HEK293 (cell line): ENCODE measurements around the gene LRSAM1.

Source experiments
- CTCF ChIA-PET: fragments of 350-600 bp; formaldehyde crosslinking; extraction: SDS; loops from one replicate; lab custom pipeline; 2021; ENCODE audit warnings: antibody characterized with exemption; lab: Yijun Ruan, JAX
- POLR2A ChIA-PET: fragments of 300-600 bp; formaldehyde crosslinking; extraction: SDS; loops from one replicate; lab custom pipeline; 2020; ENCODE audit warnings: antibody characterized with exemption, inconsistent platforms; lab: Yijun Ruan, JAX
- H3K27ac ChIP-seq: fragments of 200-500 bp; sonication (Bioruptor generic); 2 replicates; pipeline ENCODE4 v1.5.1; 2014; ENCODE audit warnings: low read depth, low read length, control low read depth, inconsistent platforms; ENCODE audit errors: extremely low read depth
- H3K36me3 ChIP-seq, 2 experiments: fragments of 200-500 bp in 1 of 2; sonication (Bioruptor generic) in 1 of 2; 1 replicate in 1 of 2; 2 replicates in 1 of 2; pipeline ENCODE4 v1.5.1; 2014 to 2017; ENCODE audit warnings: inconsistent platforms in 2 of 2, low read length in 2 of 2; ENCODE audit not compliant: control insufficient read depth in 2 of 2, insufficient read depth in 1 of 2
- H3K4me1 ChIP-seq: fragments of 200-500 bp; sonication (Bioruptor generic); 2 replicates; pipeline ENCODE4 v1.5.1; 2014; ENCODE audit warnings: mild to moderate bottlenecking, low read length, inconsistent platforms; ENCODE audit not compliant: control insufficient read depth, insufficient read depth
- H3K4me3 ChIP-seq: 2 replicates; pipeline ENCODE4 v1.5.1; 2011; ENCODE audit warnings: low read depth, mild to moderate bottlenecking, control low read depth, low read length, moderate library complexity
- H3K9me3 ChIP-seq: fragments of 200-500 bp; sonication (Bioruptor generic); 2 replicates; pipeline ENCODE4 v1.5.1; 2014; ENCODE audit warnings: low read depth, low read length, inconsistent platforms; ENCODE audit not compliant: control insufficient read depth, insufficient read depth
- FEZF1 ChIP-seq: fragments of 450-650 bp; formaldehyde crosslinking; IDR thresholded peaks from 2 replicates; pipeline ENCODE4 v1.5.1; 2016; ENCODE audit warnings: missing biosample characterization, missing genetic modification characterization
- KLF16 ChIP-seq: fragments of 450-650 bp; formaldehyde crosslinking; IDR thresholded peaks from 2 replicates; pipeline ENCODE4 v1.5.1; 2017; ENCODE audit warnings: missing biosample characterization, missing genetic modification characterization
- KLF8 ChIP-seq: fragments of 450-650 bp; formaldehyde crosslinking; IDR thresholded peaks from 2 replicates; pipeline ENCODE4 v1.5.1; 2016; ENCODE audit warnings: missing biosample characterization, missing genetic modification characterization
- KLF9 ChIP-seq: fragments of 450-650 bp; formaldehyde crosslinking; IDR thresholded peaks from 2 replicates; pipeline ENCODE4 v1.5.1; 2016; ENCODE audit warnings: missing biosample characterization, missing genetic modification characterization, low read depth
- REPIN1 ChIP-seq: fragments of 450-650 bp; formaldehyde crosslinking; IDR thresholded peaks from 2 replicates; pipeline ENCODE4 v1.5.1; 2017; ENCODE audit warnings: missing biosample characterization, missing genetic modification characterization, low read depth
- SP2 ChIP-seq: fragments of 450-650 bp; formaldehyde crosslinking; IDR thresholded peaks from 2 replicates; pipeline ENCODE4 v1.5.1; 2016; ENCODE audit warnings: missing biosample characterization, missing genetic modification characterization
- SP7 ChIP-seq: fragments of 450-650 bp; formaldehyde crosslinking; IDR thresholded peaks from 2 replicates; pipeline ENCODE4 v1.5.1; 2016; ENCODE audit warnings: missing biosample characterization, missing genetic modification characterization
- YY1 ChIP-seq: fragments of 450-650 bp; formaldehyde crosslinking; IDR thresholded peaks from 2 replicates; pipeline ENCODE4 v1.5.1; 2018; ENCODE audit warnings: missing biosample characterization, missing genetic modification characterization
- ZNF121 ChIP-seq: fragments of 450-650 bp; formaldehyde crosslinking; IDR thresholded peaks from 2 replicates; pipeline ENCODE4 v1.5.1; 2016; ENCODE audit warnings: missing biosample characterization, missing genetic modification characterization
- ZNF174 ChIP-seq: fragments of 450-650 bp; formaldehyde crosslinking; IDR thresholded peaks from 2 replicates; pipeline ENCODE4 v1.5.0; 2017; ENCODE audit warnings: missing biosample characterization, mild to moderate bottlenecking, missing genetic modification characterization
- ZNF214 ChIP-seq: fragments of 450-650 bp; formaldehyde crosslinking; IDR thresholded peaks from 2 replicates; pipeline ENCODE4 v1.5.1; 2017; ENCODE audit warnings: missing biosample characterization, mild to moderate bottlenecking, missing genetic modification characterization, borderline replicate concordance
- ZNF23 ChIP-seq: fragments of 450-650 bp; formaldehyde crosslinking; IDR thresholded peaks from 2 replicates; pipeline ENCODE4 v1.5.1; 2016; ENCODE audit warnings: missing biosample characterization, missing genetic modification characterization, borderline replicate concordance
- ZNF292 ChIP-seq: fragments of 450-650 bp; formaldehyde crosslinking; IDR thresholded peaks from 2 replicates; pipeline ENCODE4 v1.5.1; 2016; ENCODE audit warnings: low read depth, missing biosample characterization, missing genetic modification characterization, borderline replicate concordance
- ZNF426 ChIP-seq: fragments of 450-650 bp; formaldehyde crosslinking; IDR thresholded peaks from 2 replicates; pipeline ENCODE4 v1.5.1; 2017; ENCODE audit warnings: missing biosample characterization, missing genetic modification characterization, mild to moderate bottlenecking, inconsistent platforms, moderate library complexity
- ZNF433 ChIP-seq: fragments of 450-650 bp; formaldehyde crosslinking; IDR thresholded peaks from 2 replicates; pipeline ENCODE4 v1.5.1; 2016; ENCODE audit warnings: missing biosample characterization, missing genetic modification characterization, low read depth
- ZNF514 ChIP-seq: fragments of 450-650 bp; formaldehyde crosslinking; IDR thresholded peaks from 2 replicates; pipeline ENCODE4 v1.5.1; 2016; ENCODE audit warnings: missing biosample characterization, missing genetic modification characterization
- ZNF530 ChIP-seq: fragments of 450-650 bp; formaldehyde crosslinking; IDR thresholded peaks from 2 replicates; pipeline ENCODE4 v1.5.1; 2016; ENCODE audit warnings: low read depth, missing biosample characterization, missing genetic modification characterization
- ZNF560 ChIP-seq: fragments of 450-650 bp; formaldehyde crosslinking; IDR thresholded peaks from 2 replicates; pipeline ENCODE4 v1.5.1; 2017; ENCODE audit warnings: missing biosample characterization, missing genetic modification characterization, borderline replicate concordance
- ZNF585B ChIP-seq: fragments of 450-650 bp; formaldehyde crosslinking; IDR thresholded peaks from 2 replicates; pipeline ENCODE4 v1.5.1; 2016; ENCODE audit warnings: missing biosample characterization, missing genetic modification characterization
- ZNF596 ChIP-seq: fragments of 450-650 bp; IDR thresholded peaks from 2 replicates; pipeline ENCODE4 v1.5.0; 2018; ENCODE audit warnings: missing biosample characterization, mild to moderate bottlenecking, missing genetic modification characterization, moderate library complexity
- ZNF624 ChIP-seq: fragments of 450-650 bp; formaldehyde crosslinking; IDR thresholded peaks from 2 replicates; pipeline ENCODE4 v1.5.1; 2017; ENCODE audit warnings: missing biosample characterization, missing genetic modification characterization
- ZNF629 ChIP-seq: fragments of 450-650 bp; formaldehyde crosslinking; IDR thresholded peaks from 2 replicates; pipeline ENCODE4 v1.5.1; 2017; ENCODE audit warnings: missing biosample characterization, missing genetic modification characterization
- ZNF658 ChIP-seq: fragments of 450-650 bp; formaldehyde crosslinking; IDR thresholded peaks from 2 replicates; pipeline ENCODE4; 2016; ENCODE audit warnings: missing biosample characterization, missing genetic modification characterization
- ZNF660 ChIP-seq: fragments of 450-650 bp; IDR thresholded peaks from 2 replicates; pipeline ENCODE4 v1.5.1; 2018; ENCODE audit warnings: missing biosample characterization, mild to moderate bottlenecking, missing genetic modification characterization
- ZNF701 ChIP-seq: fragments of 450-650 bp; formaldehyde crosslinking; IDR thresholded peaks from 2 replicates; pipeline ENCODE4 v1.5.1; 2016; ENCODE audit warnings: missing biosample characterization, missing genetic modification characterization
- ZNF747 ChIP-seq: fragments of 450-650 bp; formaldehyde crosslinking; IDR thresholded peaks from 2 replicates; pipeline ENCODE4 v1.5.1; 2016; ENCODE audit warnings: missing biosample characterization, missing genetic modification characterization
- TF ChIP-seq, protein P1 (sequence below): fragments of 450-650 bp; formaldehyde crosslinking; IDR thresholded peaks from 2 replicates; pipeline ENCODE4 v1.5.1; 2016; ENCODE audit warnings: missing biosample characterization, missing genetic modification characterization
- TF ChIP-seq, protein P2 (sequence below): fragments of 450-650 bp; formaldehyde crosslinking; IDR thresholded peaks from 2 replicates; pipeline ENCODE4 v1.5.1; 2017; ENCODE audit warnings: missing biosample characterization, mild to moderate bottlenecking, missing genetic modification characterization, moderate library complexity
- TF ChIP-seq, protein P3 (sequence below): fragments of 450-650 bp; formaldehyde crosslinking; IDR thresholded peaks from 2 replicates; pipeline ENCODE4 v1.5.0; 2017; ENCODE audit warnings: missing biosample characterization, missing genetic modification characterization, borderline replicate concordance
- TF ChIP-seq, protein P4 (sequence below): fragments of 450-650 bp; formaldehyde crosslinking; IDR thresholded peaks from 2 replicates; pipeline ENCODE4 v1.5.1; 2017; ENCODE audit warnings: missing biosample characterization, missing genetic modification characterization

LRSAM1 gene

DNA sequence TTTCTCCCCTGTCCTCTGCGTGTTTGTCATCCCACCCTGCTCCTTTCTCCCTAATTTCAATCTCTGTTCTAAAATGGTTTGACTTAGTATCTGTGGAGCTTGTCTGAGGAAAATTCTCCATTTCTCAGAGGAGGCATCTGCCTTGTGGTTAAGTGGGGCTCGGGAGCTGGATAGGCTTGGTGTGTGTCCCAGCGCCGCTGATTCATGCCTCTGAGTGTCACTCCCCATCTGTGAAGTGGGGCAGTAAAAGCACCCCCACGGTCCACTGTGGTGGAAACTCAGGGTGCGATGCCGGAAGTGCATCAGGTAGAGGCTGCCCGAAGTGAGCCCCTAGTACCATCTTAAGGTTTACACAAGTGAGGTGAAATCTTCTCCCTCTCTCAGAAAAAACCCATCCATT lies 37.6 kb downstream of the LRSAM1 start:
- H3K36me3 ChIP-seq, result peaks cover 0 to 60% of the 10 kb centered on the region in 2 experiments; a peak in 2 of 3 replicates
- H3K27ac ChIP-seq, result no peak overlapping the region
- H3K4me3 ChIP-seq, result no peak overlapping the region
- H3K9me3 ChIP-seq, result no peaks in the 10 kb centered on the region
- CTCF ChIA-PET, result interaction anchor here (0.6 to 1.2 kb wide), 3 partner anchors 16 to 102 kb away, joined by 3 to 4 read pairs (median 4); no protein-coding TSS in a partner anchor
- POLR2A ChIA-PET, result no interaction called here
- H3K4me1 ChIP-seq, result no peaks in the 10 kb centered on the region
- TF ChIP-seq KLF9 (tag by site-specific recombination), result no peak
- TF ChIP-seq ZNF624 (tag by site-specific recombination), result no peak
- TF ChIP-seq, protein P1, sequence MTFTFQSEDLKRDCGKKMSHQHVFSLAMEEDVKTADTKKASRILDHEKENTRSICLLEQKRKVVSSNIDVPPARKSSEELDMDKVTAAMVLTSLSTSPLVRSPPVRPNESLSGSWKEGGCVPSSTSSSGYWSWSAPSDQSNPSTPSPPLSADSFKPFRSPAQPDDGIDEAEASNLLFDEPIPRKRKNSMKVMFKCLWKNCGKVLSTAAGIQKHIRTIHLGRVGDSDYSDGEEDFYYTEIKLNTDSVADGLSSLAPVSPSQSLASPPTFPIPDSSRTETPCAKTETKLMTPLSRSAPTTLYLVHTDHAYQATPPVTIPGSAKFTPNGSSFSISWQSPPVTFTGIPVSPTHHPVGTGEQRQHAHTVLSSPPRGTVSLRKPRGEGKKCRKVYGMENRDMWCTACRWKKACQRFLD (tag by site-specific recombination), result no peak
- TF ChIP-seq ZNF658 (tag by site-specific recombination), result no peak
- TF ChIP-seq KLF16 (tag by site-specific recombination), result no peak
- TF ChIP-seq, protein P2, sequence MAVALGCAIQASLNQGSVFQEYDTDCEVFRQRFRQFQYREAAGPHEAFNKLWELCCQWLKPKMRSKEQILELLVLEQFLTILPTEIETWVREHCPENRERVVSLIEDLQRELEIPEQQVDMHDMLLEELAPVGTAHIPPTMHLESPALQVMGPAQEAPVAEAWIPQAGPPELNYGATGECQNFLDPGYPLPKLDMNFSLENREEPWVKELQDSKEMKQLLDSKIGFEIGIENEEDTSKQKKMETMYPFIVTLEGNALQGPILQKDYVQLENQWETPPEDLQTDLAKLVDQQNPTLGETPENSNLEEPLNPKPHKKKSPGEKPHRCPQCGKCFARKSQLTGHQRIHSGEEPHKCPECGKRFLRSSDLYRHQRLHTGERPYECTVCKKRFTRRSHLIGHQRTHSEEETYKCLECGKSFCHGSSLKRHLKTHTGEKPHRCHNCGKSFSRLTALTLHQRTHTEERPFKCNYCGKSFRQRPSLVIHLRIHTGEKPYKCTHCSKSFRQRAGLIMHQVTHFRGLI, result no peak
- TF ChIP-seq ZNF560, result no peak
- no peak for TF ChIP-seq ZNF433 (tag by site-specific recombination)
- no peak for TF ChIP-seq ZNF292 (tag by site-specific recombination)
- TF ChIP-seq KLF8 (tag by site-specific recombination), result no peak
- TF ChIP-seq ZNF660 (tag by site-specific recombination), result no peak
- TF ChIP-seq ZNF629 (tag by site-specific recombination), result no peak
- TF ChIP-seq FEZF1, result no peak
- TF ChIP-seq ZNF174 (tag by site-specific recombination), result no peak
- TF ChIP-seq, protein P3, sequence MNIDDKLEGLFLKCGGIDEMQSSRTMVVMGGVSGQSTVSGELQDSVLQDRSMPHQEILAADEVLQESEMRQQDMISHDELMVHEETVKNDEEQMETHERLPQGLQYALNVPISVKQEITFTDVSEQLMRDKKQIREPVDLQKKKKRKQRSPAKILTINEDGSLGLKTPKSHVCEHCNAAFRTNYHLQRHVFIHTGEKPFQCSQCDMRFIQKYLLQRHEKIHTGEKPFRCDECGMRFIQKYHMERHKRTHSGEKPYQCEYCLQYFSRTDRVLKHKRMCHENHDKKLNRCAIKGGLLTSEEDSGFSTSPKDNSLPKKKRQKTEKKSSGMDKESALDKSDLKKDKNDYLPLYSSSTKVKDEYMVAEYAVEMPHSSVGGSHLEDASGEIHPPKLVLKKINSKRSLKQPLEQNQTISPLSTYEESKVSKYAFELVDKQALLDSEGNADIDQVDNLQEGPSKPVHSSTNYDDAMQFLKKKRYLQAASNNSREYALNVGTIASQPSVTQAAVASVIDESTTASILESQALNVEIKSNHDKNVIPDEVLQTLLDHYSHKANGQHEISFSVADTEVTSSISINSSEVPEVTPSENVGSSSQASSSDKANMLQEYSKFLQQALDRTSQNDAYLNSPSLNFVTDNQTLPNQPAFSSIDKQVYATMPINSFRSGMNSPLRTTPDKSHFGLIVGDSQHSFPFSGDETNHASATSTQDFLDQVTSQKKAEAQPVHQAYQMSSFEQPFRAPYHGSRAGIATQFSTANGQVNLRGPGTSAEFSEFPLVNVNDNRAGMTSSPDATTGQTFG (tag by site-specific recombination), result no peak
- TF ChIP-seq ZNF530 (tag by site-specific recombination), result no peak
- no peak for TF ChIP-seq ZNF23 (tag by site-specific recombination)
- no peak for TF ChIP-seq ZNF121 (tag by site-specific recombination)
- TF ChIP-seq, all 188 proteins: peak for 0

DNA sequence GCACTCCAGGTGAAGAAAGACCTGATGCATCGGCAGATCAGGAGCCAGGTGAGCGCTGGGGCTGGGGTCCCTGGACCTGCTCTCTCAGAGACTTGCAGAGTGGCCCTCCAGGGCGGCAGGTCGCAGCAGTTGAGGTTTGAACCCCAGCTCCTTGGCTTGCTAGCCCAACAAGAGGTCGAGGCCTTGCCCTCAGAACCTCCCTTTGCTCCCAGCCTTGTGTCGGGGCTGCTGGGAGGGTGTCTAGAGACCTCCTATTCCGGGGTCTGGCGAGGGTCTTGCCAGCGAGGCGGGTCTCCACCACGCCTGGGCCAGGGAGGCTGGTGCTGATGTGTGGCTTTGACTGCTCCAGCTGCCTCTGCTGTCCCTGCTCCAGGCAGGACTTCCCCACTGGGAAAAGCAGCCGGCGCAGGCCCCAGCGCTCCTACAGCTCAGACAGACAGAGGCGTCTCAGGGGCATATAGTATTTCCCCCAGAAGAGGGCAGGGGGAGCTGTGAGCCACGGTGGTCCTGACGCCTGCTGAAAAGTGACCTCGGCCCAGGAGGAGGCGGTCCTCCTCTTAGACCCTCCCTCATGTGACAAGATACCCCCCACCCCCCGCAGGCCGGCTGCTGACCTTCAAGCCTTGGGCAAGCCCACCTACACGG lies 38.3 kb downstream of the LRSAM1 start:
- H3K4me3 ChIP-seq, result no peak overlapping the region
- H3K36me3 ChIP-seq, result peaks cover 0 to 66% of the 10 kb centered on the region in 2 experiments; a peak in 2 of 3 replicates
- no peaks in the 10 kb centered on the region for H3K4me1 ChIP-seq
- H3K27ac ChIP-seq, result no peak overlapping the region
- POLR2A ChIA-PET, result interaction anchor here (0.6 to 1.0 kb wide), 2 partner anchors 39 to 108 kb away, joined by 3 to 5 read pairs; partner anchors contain the start of genes LRSAM1 and RPL12
- CTCF ChIA-PET, result interaction anchor here (0.6 to 1.4 kb wide), 6 partner anchors 13 to 432 kb away, joined by 3 to 5 read pairs (median 3); no protein-coding TSS in a partner anchor
- H3K9me3 ChIP-seq, result no peaks in the 10 kb centered on the region
- no peak for TF ChIP-seq ZNF214 (tag by site-specific recombination)
- no peak for TF ChIP-seq SP7 (tag by site-specific recombination)
- no peak for TF ChIP-seq REPIN1 (tag by site-specific recombination)
- TF ChIP-seq ZNF701 (tag by site-specific recombination), result no peak
- no peak for TF ChIP-seq YY1 (tag by site-specific recombination)
- TF ChIP-seq ZNF585B (tag by site-specific recombination), result no peak
- TF ChIP-seq, protein P4, sequence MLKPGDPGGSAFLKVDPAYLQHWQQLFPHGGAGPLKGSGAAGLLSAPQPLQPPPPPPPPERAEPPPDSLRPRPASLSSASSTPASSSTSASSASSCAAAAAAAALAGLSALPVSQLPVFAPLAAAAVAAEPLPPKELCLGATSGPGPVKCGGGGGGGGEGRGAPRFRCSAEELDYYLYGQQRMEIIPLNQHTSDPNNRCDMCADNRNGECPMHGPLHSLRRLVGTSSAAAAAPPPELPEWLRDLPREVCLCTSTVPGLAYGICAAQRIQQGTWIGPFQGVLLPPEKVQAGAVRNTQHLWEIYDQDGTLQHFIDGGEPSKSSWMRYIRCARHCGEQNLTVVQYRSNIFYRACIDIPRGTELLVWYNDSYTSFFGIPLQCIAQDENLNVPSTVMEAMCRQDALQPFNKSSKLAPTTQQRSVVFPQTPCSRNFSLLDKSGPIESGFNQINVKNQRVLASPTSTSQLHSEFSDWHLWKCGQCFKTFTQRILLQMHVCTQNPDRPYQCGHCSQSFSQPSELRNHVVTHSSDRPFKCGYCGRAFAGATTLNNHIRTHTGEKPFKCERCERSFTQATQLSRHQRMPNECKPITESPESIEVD (tag by site-specific recombination), result no peak
- TF ChIP-seq SP2 (tag by site-specific recombination), result no peak
- TF ChIP-seq ZNF426 (tag by site-specific recombination), result no peak
- no peak for TF ChIP-seq ZNF747 (tag by site-specific recombination)
- no peak for TF ChIP-seq ZNF514 (tag by site-specific recombination)
- TF ChIP-seq ZNF596 (tag by site-specific recombination), result no peak
- TF ChIP-seq ZNF23 (tag by site-specific recombination), result no peak
